Heart left ventricle (tissue), 16 donors: Measurements from ENCODE around the gene VPS45. TPM values are rescaled to one million over a fixed set of nuclear protein-coding genes. Genes with fewer than 3 reads are reported as not detected.

Experiments
- ATAC-seq, 4 donors: fragments of 200-7000 bp; cut with Tn5 transposase; one replicate each; pipeline ENCODE4 v1.9.1; 2020 to 2022; ENCODE audit warnings: moderate library complexity in 4 of 4, mild to moderate bottlenecking in 3 of 4, moderate number of reproducible peaks in 1 of 4
- DNase-seq, 5 donors: peaks; one replicate each; pipeline ENCODE4 v3.0.0-alpha.2; 2020
- H3K27ac ChIP-seq, 12 donors: fragments of 200-600 bp; sonication (generic) in 4 of 12; one replicate each; pipeline versions ENCODE4 v1.5.0 to v1.8.0; 2016 to 2022; ENCODE audit warnings: mild to moderate bottlenecking in 2 of 12
- H3K27me3 ChIP-seq, 9 donors: fragments of 200-600 bp; sonication (generic) in 2 of 9; one replicate each; pipeline versions ENCODE4 v1.5.1 to v1.8.0; 2016 to 2022; ENCODE audit warnings: mild to moderate bottlenecking in 3 of 9
- H3K36me3 ChIP-seq, 9 donors: fragments of 200-600 bp; sonication (generic) in 2 of 9; one replicate each; pipeline versions ENCODE4 v1.5.0 to v1.8.0; 2018 to 2022; ENCODE audit warnings: mild to moderate bottlenecking in 2 of 9
- H3K4me1 ChIP-seq, 12 donors: fragments of 200-600 bp; sonication (generic) in 4 of 12; one replicate each; pipeline versions ENCODE4 v1.5.0 to v1.8.0; 2016 to 2022; ENCODE audit warnings: mild to moderate bottlenecking in 3 of 12
- H3K4me3 ChIP-seq, 12 donors: fragments of 200-600 bp; sonication (generic) in 4 of 12; one replicate each; pipeline versions ENCODE4 v1.5.0 to v1.8.0; 2017 to 2022; ENCODE audit warnings: mild to moderate bottlenecking in 9 of 12, moderate library complexity in 4 of 12
- H3K9me3 ChIP-seq, 12 donors: fragments of 200-600 bp; sonication (generic) in 4 of 12; one replicate each; pipeline versions ENCODE4 v1.5.0 to v1.8.0; 2016 to 2022; ENCODE audit warnings: mild to moderate bottlenecking in 1 of 12
- POLR2A ChIP-seq, 2 donors: fragments of 450-650 bp; IDR thresholded peaks; one replicate each; pipeline ENCODE4 v1.6.1; 2017; ENCODE audit warnings: antibody characterized with exemption in 2 of 2, mild to moderate bottlenecking in 2 of 2, moderate library complexity in 2 of 2
- WGBS, 4 donors: extraction: QIAGEN DNeasy Blood & Tissue Kit in 2 of 4; methylation state at CpG; one replicate each; pipeline versions ENCODE4 v1.1.5 to v1.1.7; 2013 to 2018; 5-methylcytosine and 5-hydroxymethylcytosine counted together
- intact Hi-C, 10 donors: fragments of 100-400 bp; cut with DNase I; formaldehyde crosslinking; loops; one replicate each; pipeline versions ENCODE4 v1.11.1 to v1.14.2; 2022
- polyA plus RNA-seq, 2 donors: library from polyadenylated mRNA; stranded (reverse); fragments of 200-250 nt; gene quantifications; one replicate each; pipeline ENCODE4 v1.2.3, GENCODE V29; 2013
- total RNA-seq, 9 donors: library from RNA; depleted of rRNA in 2 of 9; stranded (reverse); fragments of >200 nt in 2 of 9; fragmentation: NEBNext Ultra II Directional in 3 of 9; extraction: Animal tissue kit (Norgen Biotek cat#: 25700) in 3 of 9; gene quantifications; one replicate each; pipeline versions ENCODE4 v1.1.0 to v1.2.4, GENCODE V29; 2016 to 2023
- TF ChIP-seq, protein P1 (sequence below), 12 donors: fragments of 200-600 bp; sonication (generic) in 4 of 12; IDR thresholded peaks; one replicate each; pipeline versions ENCODE4 v1.5.0 to v1.8.0; 2018 to 2022; ENCODE audit warnings: antibody characterized with exemption in 12 of 12, mild to moderate bottlenecking in 5 of 12
- donor health status: ischemic (EF 13 %, LVEDD 7.1; RV severe dilation, severe dysfunction).
- donor health status: healthy with polysubstance abuse.
- donor health status: DM: no; HTN: yes; CAD: no.
- donor health status: DM: no; HTN: no; CAD: no.
- donor health status: ischemic (EF 25% LVEDD 6.9; RV normal size, moderate dysfunction).
- donor health status: ischemic (EF 25% LVEDD 5.7; RV mildly dilated, moderate dysfunction).
- donor health status: healthy.
- donor health status: DM: yes; HTN: yes; CAD: no.
- donor health status: ischemic (EF 35%, LVEDD 5.7; RV mildly dilated, moderate dysfunction).
- donor health status: nonischemic (EF 11% LVEDD 7.7; RV severe dilation, severe dysfunction).
- donor health status: DM: yes; HTN: yes; CAD: no.
- donor health status: PGD.
- donor health status: ischemic (EF 29% LVEDD 5.4; RV normal size, mild dysfunction).
- donor health status: nonischemic (EF 23%, LVEDD 6.1; RV moderate dilation, normal function).

VPS45 gene
- total and polyA plus RNA-seq, 11 donors = 30.4 to 67.7 (median 49.2) TPM

DNA sequence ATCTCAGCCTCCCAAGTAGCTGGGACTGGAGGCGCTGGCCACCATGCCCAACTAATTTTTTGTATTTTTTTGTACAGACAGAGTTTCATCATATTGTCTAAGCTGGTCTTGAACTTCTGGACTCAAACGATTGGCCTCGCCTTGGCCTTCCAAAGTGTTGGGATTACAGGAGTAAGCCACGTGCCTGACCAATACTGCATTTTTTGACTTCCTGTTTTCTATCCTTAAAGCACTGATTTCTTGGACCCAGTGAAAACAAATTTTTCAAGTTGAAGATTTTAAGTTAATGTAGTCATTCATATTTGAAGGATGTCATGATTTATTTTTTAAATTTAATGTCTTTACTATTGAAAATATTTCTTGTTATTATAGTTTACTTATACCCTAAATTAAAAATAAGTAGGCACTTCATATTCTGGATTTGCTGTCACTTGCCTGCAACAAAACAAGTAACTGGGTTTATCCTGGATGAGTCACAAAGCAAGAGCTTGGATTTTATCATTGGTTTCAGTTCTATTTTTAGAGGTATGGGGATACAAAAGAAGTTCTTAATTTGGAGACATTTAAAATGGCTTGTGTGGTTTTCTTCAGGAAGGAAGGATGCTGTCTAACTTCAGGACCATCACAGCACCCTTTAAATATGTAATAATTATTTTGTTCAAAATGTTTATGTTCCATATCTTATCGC is 2.2 kb upstream of the VPS45 start:
- H3K4me1 ChIP-seq = peaks cover 0 to 49% (median 22%) of the 10 kb centered on the region in 12 donors
- H3K9me3 ChIP-seq = no peaks in the 10 kb centered on the region
- WGBS, 4 donors = 68 to 75% (median 71%) methylated on average over 5 of the region's 5 CpGs
- no peak for DNase-seq
- H3K36me3 ChIP-seq = peaks cover 0 to 11% (median 8%) of the 10 kb centered on the region in 9 donors
- no peak for TF ChIP-seq POLR2A (IDR thresholded peaks at IDR 0.05)
- TF ChIP-seq, protein P1, sequence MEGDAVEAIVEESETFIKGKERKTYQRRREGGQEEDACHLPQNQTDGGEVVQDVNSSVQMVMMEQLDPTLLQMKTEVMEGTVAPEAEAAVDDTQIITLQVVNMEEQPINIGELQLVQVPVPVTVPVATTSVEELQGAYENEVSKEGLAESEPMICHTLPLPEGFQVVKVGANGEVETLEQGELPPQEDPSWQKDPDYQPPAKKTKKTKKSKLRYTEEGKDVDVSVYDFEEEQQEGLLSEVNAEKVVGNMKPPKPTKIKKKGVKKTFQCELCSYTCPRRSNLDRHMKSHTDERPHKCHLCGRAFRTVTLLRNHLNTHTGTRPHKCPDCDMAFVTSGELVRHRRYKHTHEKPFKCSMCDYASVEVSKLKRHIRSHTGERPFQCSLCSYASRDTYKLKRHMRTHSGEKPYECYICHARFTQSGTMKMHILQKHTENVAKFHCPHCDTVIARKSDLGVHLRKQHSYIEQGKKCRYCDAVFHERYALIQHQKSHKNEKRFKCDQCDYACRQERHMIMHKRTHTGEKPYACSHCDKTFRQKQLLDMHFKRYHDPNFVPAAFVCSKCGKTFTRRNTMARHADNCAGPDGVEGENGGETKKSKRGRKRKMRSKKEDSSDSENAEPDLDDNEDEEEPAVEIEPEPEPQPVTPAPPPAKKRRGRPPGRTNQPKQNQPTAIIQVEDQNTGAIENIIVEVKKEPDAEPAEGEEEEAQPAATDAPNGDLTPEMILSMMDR (IDR thresholded peaks at IDR 0.05) = no peak
- intact Hi-C loops = loop anchor here in 5 of 10 donors (5.0 to 10.0 kb wide), 4 partner anchors 51 to 171 kb away; partner anchors contain the start of genes OTUD7B (in 3 of the 5) and BOLA1 (in 1 of the 5)
- peak overlapping the region in 7 of 12 donors; percentile 68 to 92 (median 80) for H3K4me3 ChIP-seq
- H3K27ac ChIP-seq = peak overlapping the region; percentile 34 to 98 (median 92)
- ATAC-seq = no peak
- H3K27me3 ChIP-seq = no peaks in the 10 kb centered on the region

DNA sequence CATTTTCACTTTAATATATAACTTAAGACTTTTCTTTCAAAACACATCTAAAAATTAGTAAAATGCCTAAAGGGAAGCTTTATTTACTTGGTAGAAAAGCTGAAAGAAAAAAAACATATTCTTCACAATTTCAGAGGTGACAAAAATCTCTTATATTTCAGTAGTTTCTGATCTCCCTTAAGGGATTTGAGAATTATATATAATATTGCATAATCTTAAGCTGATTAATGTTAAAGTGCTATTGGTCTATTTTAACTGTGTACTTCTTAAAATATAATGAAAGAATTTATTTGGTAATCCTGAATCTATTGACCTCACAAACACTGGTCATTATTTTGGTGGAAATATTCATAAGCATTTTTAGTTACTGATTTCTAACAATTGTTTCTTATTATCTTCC is 1.2 kb upstream of the VPS45 start:
- Histone ChIP-seq H3K36me3 (peaks cover 0 to 17% (median 8%) of the 10 kb centered on the region in 9 donors), H3K4me3 (peak overlapping the region; percentile 37 to 92 (median 78)), H3K9me3 (no peaks in the 10 kb centered on the region), H3K27ac (peak overlapping the region; percentile 80 to 98 (median 92)), H3K27me3 (no peaks in the 10 kb centered on the region), H3K4me1 (peaks cover 0 to 49% (median 22%) of the 10 kb centered on the region in 12 donors)
- DNase-seq = no peak
- ATAC-seq = no peak
- TF ChIP-seq, protein P1 (IDR thresholded peaks at IDR 0.05) = no peak
- TF ChIP-seq POLR2A (IDR thresholded peaks at IDR 0.05) = no peak
- intact Hi-C loops = loop anchor here in 5 of 10 donors (2.0 to 10.0 kb wide), 5 partner anchors 52 to 172 kb away; partner anchors contain the start of genes OTUD7B (in 4 of the 5) and BOLA1 (in 1 of the 5)

DNA sequence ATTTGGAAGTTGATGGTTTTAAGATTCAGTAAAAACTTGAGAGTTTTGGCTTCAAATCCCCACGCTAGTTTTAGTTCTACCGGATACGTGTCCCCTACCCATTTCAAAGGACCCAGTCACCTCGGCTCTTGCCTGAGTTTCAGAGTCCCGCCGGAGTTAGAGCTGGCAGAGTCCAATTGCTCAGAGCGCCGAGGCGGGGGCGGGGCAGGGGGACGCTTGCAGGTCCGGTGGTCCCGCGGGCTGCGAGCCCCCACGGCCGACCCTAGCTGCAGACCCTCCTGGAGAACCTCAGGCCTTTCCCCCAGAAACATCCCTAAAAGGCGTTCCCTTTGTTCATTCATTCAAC is 765 bp upstream of the VPS45 start:
- 0 to 1% (median 0%) methylated on average over 14 to 18 of the region's 18 CpGs for WGBS, 4 donors
- no peak for TF ChIP-seq POLR2A (IDR thresholded peaks at IDR 0.05)
- TF ChIP-seq, protein P1 (IDR thresholded peaks at IDR 0.05) = no peak
- ATAC-seq (peak; percentile 53 to 66 (median 64)), DNase-seq (peak; percentile 56 to 69 (median 60))
- intact Hi-C loops = loop anchor here in 5 of 10 donors (2.0 to 10.0 kb wide), 5 partner anchors 52 to 172 kb away; partner anchors contain the start of genes OTUD7B (in 4 of the 5) and BOLA1 (in 1 of the 5)
- H3K27me3 ChIP-seq = no peaks in the 10 kb centered on the region
- H3K27ac ChIP-seq = peak overlapping the region; percentile 80 to 98 (median 92)
- H3K4me1 ChIP-seq = peaks cover 0 to 49% (median 22%) of the 10 kb centered on the region in 12 donors
- H3K4me3 ChIP-seq = peak overlapping the region; percentile 37 to 92 (median 78)
- H3K9me3 ChIP-seq = no peaks in the 10 kb centered on the region
- peaks cover 0 to 22% (median 8%) of the 10 kb centered on the region in 9 donors for H3K36me3 ChIP-seq

DNA sequence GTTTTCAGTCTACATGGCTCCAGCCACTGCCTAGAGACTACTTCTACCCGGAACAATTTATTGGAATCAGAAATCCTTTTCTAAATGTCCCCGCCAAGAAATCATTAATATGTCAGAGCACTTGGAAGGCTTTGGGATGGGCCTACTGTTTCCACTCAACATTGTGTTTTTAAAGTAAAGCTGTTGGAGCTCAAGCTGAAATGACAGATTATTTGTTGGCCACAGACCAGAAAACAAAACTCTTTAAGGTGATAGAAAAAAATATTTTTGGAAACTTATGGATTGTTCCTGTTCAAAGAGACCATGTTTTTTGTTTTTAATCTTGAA is 496 bp downstream of the VPS45 start:
- H3K27ac ChIP-seq = peak overlapping the region; percentile 80 to 98 (median 92)
- TF ChIP-seq, protein P1 (IDR thresholded peaks at IDR 0.05) = no peak
- no peak for TF ChIP-seq POLR2A (IDR thresholded peaks at IDR 0.05)
- WGBS, 4 donors = 0 to 4% (median 2%) methylated on average over 2 of the region's 2 CpGs
- no peak for DNase-seq
- no peaks in the 10 kb centered on the region for H3K27me3 ChIP-seq
- peaks cover 0 to 35% (median 19%) of the 10 kb centered on the region in 9 donors for H3K36me3 ChIP-seq
- H3K9me3 ChIP-seq = no peaks in the 10 kb centered on the region
- no peak for ATAC-seq
- peaks cover 0 to 49% (median 22%) of the 10 kb centered on the region in 12 donors for H3K4me1 ChIP-seq
- peak overlapping the region; percentile 37 to 92 (median 78) for H3K4me3 ChIP-seq
- intact Hi-C loops = loop anchor here in 5 of 10 donors (5.0 to 10.0 kb wide), 4 partner anchors 53 to 173 kb away; partner anchors contain the start of genes OTUD7B (in 3 of the 5) and BOLA1 (in 1 of the 5)
